Astrocyte of the cerebellum (primary cell): ENCODE results near the gene TMTC2.

Experiments
- DNase-seq: peaks from one replicate; pipeline ENCODE4 v3.0.0-alpha.2; 2011; ENCODE audit warnings: low read depth
- H3K4me3 ChIP-seq: 2 replicates; pipeline ENCODE4 v1.5.1; 2011; ENCODE audit warnings: mild to moderate bottlenecking, low read depth, low read length, moderate library complexity
- in situ Hi-C: cut with HindIII; loops from 2 replicates; pipeline ENCODE4 v1.10.0; 2017; ENCODE audit warnings: low sequenced_read_pairs
- TF ChIP-seq, protein P1 (sequence below): IDR thresholded peaks from 2 replicates; pipeline ENCODE4 v1.5.1; 2012; ENCODE audit warnings: low read length, low read depth, moderate library complexity, mild to moderate bottlenecking; ENCODE audit errors: missing control alignments

TMTC2 gene

DNA sequence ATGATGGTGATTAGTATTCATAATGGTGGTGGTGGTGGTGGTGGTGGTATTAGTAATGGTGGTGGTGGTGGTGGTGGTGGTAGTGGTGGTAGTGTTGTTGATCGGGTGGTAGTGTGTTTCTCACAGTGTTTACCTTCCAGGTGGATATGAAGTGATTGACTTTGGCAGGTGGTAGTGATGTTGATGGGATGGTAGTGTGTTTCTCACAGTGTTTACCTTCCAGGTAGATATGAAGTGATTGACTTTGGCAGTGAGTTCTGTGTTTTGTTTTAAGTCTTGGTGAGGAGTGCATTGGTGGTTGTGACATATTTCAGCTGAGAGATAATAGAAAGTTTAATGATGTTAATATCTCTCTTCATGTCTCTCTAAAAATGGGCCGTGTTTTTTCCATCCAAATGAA is 189.4 kb downstream of the TMTC2 start:
- no peak overlapping the region for H3K4me3 ChIP-seq
- in situ Hi-C loops: no loop called here
- TF ChIP-seq, protein P1, sequence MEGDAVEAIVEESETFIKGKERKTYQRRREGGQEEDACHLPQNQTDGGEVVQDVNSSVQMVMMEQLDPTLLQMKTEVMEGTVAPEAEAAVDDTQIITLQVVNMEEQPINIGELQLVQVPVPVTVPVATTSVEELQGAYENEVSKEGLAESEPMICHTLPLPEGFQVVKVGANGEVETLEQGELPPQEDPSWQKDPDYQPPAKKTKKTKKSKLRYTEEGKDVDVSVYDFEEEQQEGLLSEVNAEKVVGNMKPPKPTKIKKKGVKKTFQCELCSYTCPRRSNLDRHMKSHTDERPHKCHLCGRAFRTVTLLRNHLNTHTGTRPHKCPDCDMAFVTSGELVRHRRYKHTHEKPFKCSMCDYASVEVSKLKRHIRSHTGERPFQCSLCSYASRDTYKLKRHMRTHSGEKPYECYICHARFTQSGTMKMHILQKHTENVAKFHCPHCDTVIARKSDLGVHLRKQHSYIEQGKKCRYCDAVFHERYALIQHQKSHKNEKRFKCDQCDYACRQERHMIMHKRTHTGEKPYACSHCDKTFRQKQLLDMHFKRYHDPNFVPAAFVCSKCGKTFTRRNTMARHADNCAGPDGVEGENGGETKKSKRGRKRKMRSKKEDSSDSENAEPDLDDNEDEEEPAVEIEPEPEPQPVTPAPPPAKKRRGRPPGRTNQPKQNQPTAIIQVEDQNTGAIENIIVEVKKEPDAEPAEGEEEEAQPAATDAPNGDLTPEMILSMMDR: no peak
- no peak for DNase-seq

DNA sequence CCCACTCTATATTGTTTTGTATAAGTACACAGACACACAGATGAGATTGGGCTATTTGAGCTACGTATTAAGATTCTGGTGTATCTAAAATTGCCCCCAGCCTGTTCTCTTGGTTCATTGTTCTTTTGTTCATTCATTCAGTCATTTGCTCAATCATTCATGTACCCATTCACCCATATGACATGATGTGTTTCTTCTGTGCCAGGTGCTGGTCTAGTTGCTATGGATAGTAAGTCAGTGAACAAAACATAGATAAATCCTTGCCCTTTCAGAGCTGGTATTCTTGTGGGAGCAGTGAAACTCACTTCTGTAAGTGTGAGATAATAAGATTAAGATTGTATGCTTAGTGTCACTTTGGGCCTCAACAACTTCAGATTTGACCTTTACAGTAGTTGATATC is 191.3 kb downstream of the TMTC2 start:
- TF ChIP-seq, protein P1: no peak
- no peak for DNase-seq
- no peak overlapping the region for H3K4me3 ChIP-seq
- in situ Hi-C loops: no loop called here

DNA sequence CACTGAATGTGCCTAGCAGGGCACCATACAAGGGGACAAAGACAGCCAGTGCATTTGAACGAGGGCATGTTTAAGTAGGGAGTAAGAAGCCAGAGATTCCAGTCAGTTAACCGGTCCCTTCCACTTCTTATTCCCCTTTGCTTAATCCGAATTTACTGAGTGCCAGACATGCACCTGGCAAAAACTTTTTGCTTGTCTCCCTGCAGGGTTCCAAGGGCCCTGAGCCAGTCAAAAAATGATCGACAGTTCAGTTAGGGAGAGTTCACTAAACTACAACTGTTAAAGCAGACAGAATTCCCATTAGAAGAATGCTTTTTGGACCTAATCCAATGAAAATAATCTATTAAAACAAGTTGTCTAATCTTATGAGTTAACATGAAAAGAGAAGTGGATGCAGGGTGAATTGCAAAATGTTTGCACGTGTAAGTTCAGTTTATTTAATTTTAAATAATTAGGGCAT is 193.8 kb downstream of the TMTC2 start:
- H3K4me3 ChIP-seq: no peak overlapping the region
- in situ Hi-C loops: no loop called here
- no peak for DNase-seq
- TF ChIP-seq, protein P1: no peak

DNA sequence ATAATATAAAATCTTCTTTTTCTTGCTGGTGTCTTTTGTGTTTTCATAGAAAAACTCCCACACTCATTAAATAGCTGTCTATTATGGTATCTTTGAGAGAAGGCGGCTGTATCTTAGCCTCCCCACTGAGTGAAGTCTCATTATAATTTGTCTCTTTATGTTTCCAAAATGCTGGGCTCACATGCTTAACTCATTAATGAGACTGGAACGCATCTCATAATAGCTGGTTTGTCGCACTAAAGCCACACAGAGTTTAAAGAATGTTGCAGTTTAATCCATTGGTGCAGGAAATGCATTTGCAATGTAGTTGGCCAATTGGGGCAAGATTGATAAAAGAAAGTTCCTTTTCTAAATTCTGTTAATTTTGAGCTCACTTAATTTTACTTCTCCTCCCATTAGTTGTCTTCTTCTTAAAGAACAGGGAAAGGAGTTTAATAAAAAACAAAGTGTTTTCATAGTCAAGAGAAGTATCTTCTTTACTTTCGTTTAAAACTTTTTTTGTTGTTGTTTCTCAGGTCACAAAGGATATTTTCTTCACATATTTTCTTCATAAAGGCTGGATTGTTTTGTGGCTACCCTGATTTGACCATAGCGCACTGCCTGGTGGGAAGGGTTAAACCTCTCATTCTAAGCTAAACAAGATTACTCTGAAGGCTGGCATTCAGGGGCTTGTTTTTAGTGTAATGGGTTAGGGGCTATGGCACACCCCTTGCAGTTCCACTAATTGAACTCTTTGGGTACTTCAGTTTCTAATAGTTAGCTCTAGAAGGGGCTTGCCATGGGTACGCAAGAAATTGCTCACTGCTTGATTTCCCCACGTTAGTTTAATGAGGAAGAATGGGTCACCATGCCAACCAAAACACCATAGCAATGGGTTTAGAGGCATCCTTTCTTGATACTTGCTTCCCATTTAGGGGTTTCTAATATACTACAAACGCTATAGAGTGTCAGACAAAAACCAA is 197.0 kb downstream of the TMTC2 start:
- H3K4me3 ChIP-seq: no peak overlapping the region
- DNase-seq: no peak
- in situ Hi-C loops: no loop called here
- TF ChIP-seq, protein P1: no peak

DNA sequence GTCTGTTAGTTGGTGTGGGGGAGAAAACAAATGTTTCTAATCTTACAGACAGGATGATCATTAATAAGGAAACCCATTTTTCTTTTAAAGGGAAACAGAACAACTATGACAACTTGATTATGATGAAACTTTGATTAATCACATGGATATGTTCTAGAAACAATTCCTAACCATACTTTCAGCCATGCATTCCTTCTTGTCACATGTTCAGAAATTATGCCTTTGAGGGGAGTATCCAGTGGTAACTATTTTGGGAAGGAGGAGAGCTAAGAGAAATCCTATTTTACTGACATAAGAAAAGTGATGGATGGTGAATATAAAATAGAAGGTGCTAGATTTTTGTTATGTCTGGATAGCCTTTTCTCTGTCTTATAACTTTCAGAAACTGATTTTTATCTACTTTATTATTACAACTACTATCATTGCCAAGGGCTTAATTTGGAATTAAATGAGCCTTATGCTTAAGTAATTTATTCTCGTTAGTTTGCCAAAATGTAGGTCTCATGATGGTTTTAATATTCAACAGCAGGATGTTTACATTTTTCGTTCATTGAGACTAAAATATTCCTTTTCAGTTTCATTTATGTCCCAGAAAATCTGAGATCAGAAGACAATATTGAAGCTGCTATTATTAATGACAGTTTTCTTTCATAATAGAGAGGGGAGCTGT is 200.1 kb downstream of the TMTC2 start:
- TF ChIP-seq, protein P1: no peak
- no peak overlapping the region for H3K4me3 ChIP-seq
- DNase-seq: no peak
- in situ Hi-C loops: no loop called here

DNA sequence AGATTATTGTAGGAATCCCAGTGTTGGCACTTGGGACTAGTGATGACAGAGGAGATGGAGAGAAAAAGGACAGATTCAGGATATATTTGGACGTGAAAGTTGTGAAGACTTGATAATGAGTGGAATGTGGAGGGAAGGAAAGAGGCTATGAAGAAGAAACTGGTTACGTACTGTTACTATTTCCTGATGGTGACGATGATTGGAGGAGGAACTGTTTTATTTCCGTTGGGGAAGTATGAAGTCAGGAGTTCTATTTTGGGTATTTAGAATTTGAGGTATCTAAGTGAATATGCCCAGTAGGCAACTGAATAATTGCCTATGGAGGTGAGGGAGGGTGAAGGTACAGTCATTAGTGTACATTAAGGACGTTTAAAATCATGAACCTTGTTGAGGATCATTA is 207.2 kb downstream of the TMTC2 start:
- TF ChIP-seq, protein P1: no peak
- DNase-seq: no peak
- in situ Hi-C loops: no loop called here
- H3K4me3 ChIP-seq: no peak overlapping the region
